A549 (cell line): ENCODE data around the gene CD274. TPM values are rescaled to one million over a fixed set of nuclear protein-coding genes. Genes with fewer than 3 reads are reported as not detected.

Experiments used
- ATAC-seq, 2 experiments: fragments of 200-7000 bp in 1 of 2; fragments of >200 bp in 1 of 2; cut with Nextera tagmentation in 1 of 2; cut with Tn5 transposase in 1 of 2; 3 replicates each; pipeline versions ENCODE4 v1.8.0 to v1.9.1; 2018 to 2020; ENCODE audit warnings: mild to moderate bottlenecking in 1 of 2, moderate library complexity in 1 of 2
- CTCF ChIA-PET: fragments of 300-600 bp; sonication (Branson Sonifier 250); formaldehyde crosslinking; extraction: SDS; loops from one replicate; lab custom pipeline; 2021; ENCODE audit warnings: antibody characterized with exemption, inconsistent platforms; lab: Yijun Ruan, JAX
- POLR2A ChIA-PET: fragments of 350-600 bp; formaldehyde crosslinking; extraction: SDS; loops from one replicate; lab custom pipeline; 2021; ENCODE audit warnings: antibody characterized with exemption, inconsistent platforms; lab: Yijun Ruan, JAX
- DNase-seq, 2 experiments: peaks; one replicate each; pipeline versions ENCODE4 v3.0.0 to v3.0.0-alpha.2; 2011 to 2016; ENCODE audit warnings: low read depth in 1 of 2, low spot score in 1 of 2
- FAIRE-seq: peaks from 2 replicates; lab custom pipeline; 2011; peaks lifted over from hg19 to GRCh38; lab: Jason Lieb, UNC
- H3K27ac ChIP-seq, 2 experiments: fragments of >200 bp; sonication (Bioruptor Twin); formaldehyde crosslinking; 3 replicates each; pipeline ENCODE4 v1.5.1; 2016 to 2017
- H3K4me1 ChIP-seq: fragments of >200 bp; sonication (Bioruptor Twin); formaldehyde crosslinking; 3 replicates; pipeline ENCODE4 v1.6.1; 2016
- H3K4me2 ChIP-seq: fragments of >200 bp; sonication (Bioruptor Twin); formaldehyde crosslinking; 3 replicates; pipeline ENCODE4 v1.6.1; 2016
- H3K4me3 ChIP-seq: fragments of >200 bp; sonication (Bioruptor Twin); formaldehyde crosslinking; 3 replicates; pipeline ENCODE4 v1.5.1; 2016
- H3K9me3 ChIP-seq: fragments of >200 bp; sonication (Bioruptor Twin); formaldehyde crosslinking; 3 replicates; pipeline ENCODE4 v1.6.1; 2016
- CBX2 ChIP-seq: fragments of 200-600 bp; sonication (generic); IDR thresholded peaks from 2 replicates; pipeline ENCODE4 v1.6.1; 2016; ENCODE audit warnings: low read depth, mild to moderate bottlenecking, borderline replicate concordance
- CHD4 ChIP-seq: fragments of 200-600 bp; sonication (generic); IDR thresholded peaks from 2 replicates; pipeline ENCODE4 v1.6.1; 2016; ENCODE audit warnings: antibody characterized with exemption, mild to moderate bottlenecking, borderline replicate concordance
- EHF ChIP-seq: fragments of 250-450 bp; sonication (Bioruptor Pico); IDR thresholded peaks from 2 replicates; pipeline ENCODE4 v1.5.0; 2020; ENCODE audit warnings: mild to moderate bottlenecking
- EHMT2 ChIP-seq: fragments of 200-600 bp; sonication (generic); IDR thresholded peaks from 2 replicates; pipeline ENCODE4 v1.6.1; 2016; ENCODE audit warnings: antibody characterized with exemption, low read depth, mild to moderate bottlenecking, moderate library complexity
- ESRRA ChIP-seq: fragments of 150-350 bp; IDR thresholded peaks from 2 replicates; pipeline ENCODE4 v1.6.1; 2014; ENCODE audit warnings: mild to moderate bottlenecking, low read length, borderline replicate concordance
- FOSL2 ChIP-seq, 2 experiments: fragments of 450-650 bp in 1 of 2; fragments of >200 bp in 1 of 2; sonication (Bioruptor Twin) in 1 of 2; formaldehyde crosslinking; IDR thresholded peaks; 2 replicates each; pipeline versions ENCODE4 v1.5.0 to v1.6.1; 2016 to 2020; ENCODE audit warnings: mild to moderate bottlenecking in 1 of 2, moderate library complexity in 1 of 2
- FOXS1 ChIP-seq: fragments of 250-450 bp; sonication (Bioruptor Pico); IDR thresholded peaks from 2 replicates; pipeline ENCODE4 v1.5.0; 2020; ENCODE audit warnings: mild to moderate bottlenecking, moderate library complexity
- GATA3 ChIP-seq: IDR thresholded peaks from 2 replicates; pipeline ENCODE4 v1.6.1; 2012; ENCODE audit warnings: borderline replicate concordance
- HOXB13 ChIP-seq: fragments of 250-450 bp; sonication (Bioruptor Pico); IDR thresholded peaks from 2 replicates; pipeline ENCODE4 v1.5.0; 2020; ENCODE audit warnings: low read depth, mild to moderate bottlenecking, moderate library complexity
- JUN ChIP-seq, 2 experiments: fragments of >200 bp; sonication (Bioruptor Twin); formaldehyde crosslinking; IDR thresholded peaks; 2 replicates in 1 of 2; 3 replicates in 1 of 2; pipeline ENCODE4 v1.6.1; 2016 to 2017
- NFE2L2 ChIP-seq: fragments of 150-350 bp; conservative IDR thresholded peaks from 2 replicates; pipeline ENCODE4 v1.6.1; 2014; ENCODE audit warnings: low read length
- RAD21 ChIP-seq, 2 experiments: fragments of >200 bp in 1 of 2; sonication (Bioruptor Twin) in 1 of 2; formaldehyde crosslinking in 1 of 2; IDR thresholded peaks in 1 of 2; conservative IDR thresholded peaks in 1 of 2; 2 replicates in 1 of 2; 3 replicates in 1 of 2; pipeline ENCODE4 v1.6.1; 2012 to 2018; ENCODE audit warnings: inconsistent platforms in 1 of 2
- RCOR1 ChIP-seq: fragments of 150-350 bp; IDR thresholded peaks from 2 replicates; pipeline ENCODE4 v1.6.1; 2014; ENCODE audit warnings: antibody characterized with exemption, low read length, low read depth
- RFX5 ChIP-seq: fragments of 450-650 bp; IDR thresholded peaks from 2 replicates; pipeline ENCODE4 v1.7.1; 2014; ENCODE audit warnings: antibody characterized with exemption, mild to moderate bottlenecking, moderate library complexity
- WGBS: methylation state at CpG from one replicate; pipeline ENCODE4 v1.1.6; 2017; ENCODE audit errors: missing lambda C conversion rate; 5-methylcytosine and 5-hydroxymethylcytosine counted together
- polyA plus RNA-seq, 4 experiments: library from polyadenylated mRNA; depleted of rRNA in 3 of 4; stranded (reverse); fragments of >200 nt; fragmentation: RNase III in 1 of 4; extraction: RNeasy Plus Mini Kit Qiagen cat#74134 plus additional on column Dnase treatment in 1 of 4; gene quantifications; 2 replicates in 3 of 4; 3 replicates in 1 of 4; pipeline ENCODE4 v1.2.3, GENCODE V29; 2011 to 2017
- TF ChIP-seq, protein P1 (sequence below): IDR thresholded peaks from 2 replicates; pipeline ENCODE4 v1.6.1; 2012; ENCODE audit warnings: low read depth, borderline replicate concordance
- TF ChIP-seq, protein P2 (sequence below): fragments of 250-450 bp; sonication (Bioruptor Pico); IDR thresholded peaks from 2 replicates; pipeline ENCODE4 v1.5.0; 2021; ENCODE audit warnings: mild to moderate bottlenecking, moderate library complexity, borderline replicate concordance
- TF ChIP-seq, protein P3 (sequence below): fragments of 150-350 bp; IDR thresholded peaks from 2 replicates; pipeline ENCODE4 v1.6.1; 2014; ENCODE audit warnings: low read depth, mild to moderate bottlenecking, low read length

The CD274 gene
- polyA plus RNA-seq, 2 of the 4 experiments (the other 2 are of a cell fraction), result 3.4 to 6.8 TPM

DNA sequence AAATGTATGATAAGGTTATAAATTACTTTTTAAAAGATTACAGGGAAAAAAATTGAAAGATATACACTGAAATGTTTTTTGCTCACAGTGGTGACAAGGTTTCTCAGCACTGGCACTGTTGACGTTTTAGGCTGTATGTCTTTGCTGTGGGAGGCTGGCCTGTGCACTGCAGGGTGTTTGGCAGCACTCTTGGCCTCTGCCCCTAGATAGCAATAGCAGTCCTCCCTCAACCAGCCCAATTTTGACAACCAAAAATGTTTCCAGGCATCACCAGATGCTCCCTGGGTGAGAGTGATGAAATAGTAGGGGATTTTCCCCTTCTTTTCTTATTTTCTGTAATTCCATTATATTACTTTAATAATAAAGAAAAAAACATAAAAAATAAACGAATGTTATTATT, 3.3 kb downstream of the CD274 start:
- Histone ChIP-seq H3K4me2 (peak overlapping the region; percentile 14), H3K4me1 (peaks cover 41% of the 10 kb centered on the region), H3K27ac (peak overlapping the region in 1 of 2 experiments; percentile 37; a peak in 1 of 6 replicates), H3K9me3 (no peaks in the 10 kb centered on the region), H3K4me3 (no peak overlapping the region)
- no peak for FAIRE-seq
- ATAC-seq, result no peak
- WGBS, result 30% methylated on average over 2 of the region's 2 CpGs
- TF ChIP-seq, protein P1, sequence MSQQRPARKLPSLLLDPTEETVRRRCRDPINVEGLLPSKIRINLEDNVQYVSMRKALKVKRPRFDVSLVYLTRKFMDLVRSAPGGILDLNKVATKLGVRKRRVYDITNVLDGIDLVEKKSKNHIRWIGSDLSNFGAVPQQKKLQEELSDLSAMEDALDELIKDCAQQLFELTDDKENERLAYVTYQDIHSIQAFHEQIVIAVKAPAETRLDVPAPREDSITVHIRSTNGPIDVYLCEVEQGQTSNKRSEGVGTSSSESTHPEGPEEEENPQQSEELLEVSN, result no peak
- TF ChIP-seq HOXB13 (CRISPR knock-in tag) (no peak), RAD21 (conservative IDR thresholded peaks at IDR 0.05 in 1 of 2, IDR thresholded peaks at IDR 0.05 in 1 of 2) (no peak), RFX5 (no peak), GATA3 (no peak), CBX2 (no peak), ESRRA (no peak), EHMT2 (no peak), RCOR1 (no peak), CHD4 (no peak), EHF (CRISPR knock-in tag) (no peak), JUN (IDR thresholded peaks at IDR 0.05) (no peak)
- TF ChIP-seq, protein P2, sequence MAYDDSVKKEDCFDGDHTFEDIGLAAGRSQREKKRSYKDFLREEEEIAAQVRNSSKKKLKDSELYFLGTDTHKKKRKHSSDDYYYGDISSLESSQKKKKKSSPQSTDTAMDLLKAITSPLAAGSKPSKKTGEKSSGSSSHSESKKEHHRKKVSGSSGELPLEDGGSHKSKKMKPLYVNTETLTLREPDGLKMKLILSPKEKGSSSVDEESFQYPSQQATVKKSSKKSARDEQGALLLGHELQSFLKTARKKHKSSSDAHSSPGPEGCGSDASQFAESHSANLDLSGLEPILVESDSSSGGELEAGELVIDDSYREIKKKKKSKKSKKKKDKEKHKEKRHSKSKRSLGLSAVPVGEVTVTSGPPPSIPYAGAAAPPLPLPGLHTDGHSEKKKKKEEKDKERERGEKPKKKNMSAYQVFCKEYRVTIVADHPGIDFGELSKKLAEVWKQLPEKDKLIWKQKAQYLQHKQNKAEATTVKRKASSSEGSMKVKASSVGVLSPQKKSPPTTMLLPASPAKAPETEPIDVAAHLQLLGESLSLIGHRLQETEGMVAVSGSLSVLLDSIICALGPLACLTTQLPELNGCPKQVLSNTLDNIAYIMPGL, result no peak
- TF ChIP-seq, protein P3, sequence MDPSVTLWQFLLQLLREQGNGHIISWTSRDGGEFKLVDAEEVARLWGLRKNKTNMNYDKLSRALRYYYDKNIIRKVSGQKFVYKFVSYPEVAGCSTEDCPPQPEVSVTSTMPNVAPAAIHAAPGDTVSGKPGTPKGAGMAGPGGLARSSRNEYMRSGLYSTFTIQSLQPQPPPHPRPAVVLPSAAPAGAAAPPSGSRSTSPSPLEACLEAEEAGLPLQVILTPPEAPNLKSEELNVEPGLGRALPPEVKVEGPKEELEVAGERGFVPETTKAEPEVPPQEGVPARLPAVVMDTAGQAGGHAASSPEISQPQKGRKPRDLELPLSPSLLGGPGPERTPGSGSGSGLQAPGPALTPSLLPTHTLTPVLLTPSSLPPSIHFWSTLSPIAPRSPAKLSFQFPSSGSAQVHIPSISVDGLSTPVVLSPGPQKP, result no peak
- CTCF ChIA-PET, result no interaction called here
- no peak for DNase-seq
- POLR2A ChIA-PET, result no interaction called here

DNA sequence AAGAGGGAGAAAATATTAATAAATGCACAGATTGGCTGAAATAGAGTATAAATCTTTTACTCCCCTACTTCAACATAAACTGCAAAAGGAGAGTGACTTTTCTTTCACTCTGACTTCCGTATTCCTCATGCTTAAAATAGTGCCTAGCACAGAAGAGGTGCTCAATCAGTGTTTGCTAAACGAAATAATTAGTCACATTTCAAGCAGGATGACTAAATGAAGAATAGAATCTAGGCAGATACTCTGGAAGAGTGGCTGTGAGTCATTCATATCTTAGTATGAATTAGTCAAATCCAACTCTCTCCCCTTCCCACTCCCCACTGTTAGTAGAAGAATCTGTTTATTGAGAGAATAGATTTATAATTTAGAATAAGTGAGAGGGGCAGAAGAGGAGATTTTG, 4.8 kb downstream of the CD274 start:
- no peak for TF ChIP-seq FOSL2 (IDR thresholded peaks at IDR 0.05)
- TF ChIP-seq FOSL2 (CRISPR knock-in tag; IDR thresholded peaks at IDR 0.05), result peak; percentile 63; the same call in 1 of the 2 replicates
- TF ChIP-seq FOXS1 (CRISPR knock-in tag), result no peak
- peak overlapping the region; percentile 45 for H3K4me2 ChIP-seq
- H3K4me3 ChIP-seq, result no peak overlapping the region
- WGBS, result 7% methylated on average over 2 of the region's 2 CpGs
- H3K4me1 ChIP-seq, result peaks cover 30% of the 10 kb centered on the region
- CTCF ChIA-PET, result interaction anchor here (0.7 to 0.9 kb wide), 2 partner anchors 8 to 269 kb away, joined by 3 read pairs; no protein-coding TSS in a partner anchor
- no peak for FAIRE-seq
- no peaks in the 10 kb centered on the region for H3K9me3 ChIP-seq
- ATAC-seq, result no peak
- peak in 1 of 2 experiments; percentile 20 for DNase-seq
- POLR2A ChIA-PET, result no interaction called here
- H3K27ac ChIP-seq, result peak overlapping the region in 1 of 2 experiments; percentile 40; a peak in 2 of 6 replicates

DNA sequence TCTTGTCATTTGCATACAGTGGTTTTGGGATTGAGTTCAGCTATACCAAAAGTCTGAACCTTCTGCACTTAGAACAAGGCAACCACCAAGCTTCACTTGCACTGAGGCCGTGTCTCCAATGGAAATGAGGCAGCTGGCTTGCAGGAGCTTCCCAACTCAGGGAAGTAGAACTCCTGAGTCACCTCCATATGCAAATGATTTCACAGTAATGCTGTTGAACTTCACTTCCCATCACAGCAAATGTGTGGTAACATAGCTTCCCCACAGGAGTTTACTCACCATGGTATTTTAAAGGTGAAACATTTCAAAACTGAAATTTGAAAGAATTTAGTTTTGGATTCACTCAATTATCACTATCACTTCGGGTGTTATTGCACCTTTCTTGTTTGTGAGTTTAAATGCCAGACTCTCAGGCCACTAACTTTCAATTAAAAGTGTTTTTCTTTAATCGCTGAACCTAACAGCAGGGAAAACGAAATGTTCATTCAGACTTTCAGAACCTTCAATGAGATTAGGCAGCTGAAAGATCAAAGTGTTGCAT, 9.0 kb downstream of the CD274 start:
- H3K27ac ChIP-seq, result no peak overlapping the region
- no peak for FAIRE-seq
- TF ChIP-seq NFE2L2, result no peak
- ChIA-PET POLR2A (interaction anchor here (1.4 kb wide), 1 partner anchor 22 kb away, joined by 4 read pairs; the partner anchor contains the start of gene PLGRKT), CTCF (interaction anchor here (1.4 to 2.3 kb wide), 3 partner anchors 9 to 141 kb away, joined by 5 to 11 read pairs (median 9); partner anchors contain the start of gene CD274)
- H3K4me3 ChIP-seq, result no peak overlapping the region
- H3K9me3 ChIP-seq, result no peaks in the 10 kb centered on the region
- H3K4me2 ChIP-seq, result no peak overlapping the region
- H3K4me1 ChIP-seq, result peaks cover 13% of the 10 kb centered on the region
- no peak for ATAC-seq
- WGBS, result 69% methylated on average over 4 of the region's 4 CpGs
- no peak for DNase-seq
